ENCODE measurements around the gene HINT3. TPM values are rescaled to one million over a fixed set of nuclear protein-coding genes. Genes with fewer than 3 reads are reported as not detected.

HINT3 gene
- total and polyA plus RNA-seq, 2 of the 13 experiments (the other 11 are each of a cell fraction or from before 2014, with no cell fraction given) = 3.1 to 22.8 TPM

DNA sequence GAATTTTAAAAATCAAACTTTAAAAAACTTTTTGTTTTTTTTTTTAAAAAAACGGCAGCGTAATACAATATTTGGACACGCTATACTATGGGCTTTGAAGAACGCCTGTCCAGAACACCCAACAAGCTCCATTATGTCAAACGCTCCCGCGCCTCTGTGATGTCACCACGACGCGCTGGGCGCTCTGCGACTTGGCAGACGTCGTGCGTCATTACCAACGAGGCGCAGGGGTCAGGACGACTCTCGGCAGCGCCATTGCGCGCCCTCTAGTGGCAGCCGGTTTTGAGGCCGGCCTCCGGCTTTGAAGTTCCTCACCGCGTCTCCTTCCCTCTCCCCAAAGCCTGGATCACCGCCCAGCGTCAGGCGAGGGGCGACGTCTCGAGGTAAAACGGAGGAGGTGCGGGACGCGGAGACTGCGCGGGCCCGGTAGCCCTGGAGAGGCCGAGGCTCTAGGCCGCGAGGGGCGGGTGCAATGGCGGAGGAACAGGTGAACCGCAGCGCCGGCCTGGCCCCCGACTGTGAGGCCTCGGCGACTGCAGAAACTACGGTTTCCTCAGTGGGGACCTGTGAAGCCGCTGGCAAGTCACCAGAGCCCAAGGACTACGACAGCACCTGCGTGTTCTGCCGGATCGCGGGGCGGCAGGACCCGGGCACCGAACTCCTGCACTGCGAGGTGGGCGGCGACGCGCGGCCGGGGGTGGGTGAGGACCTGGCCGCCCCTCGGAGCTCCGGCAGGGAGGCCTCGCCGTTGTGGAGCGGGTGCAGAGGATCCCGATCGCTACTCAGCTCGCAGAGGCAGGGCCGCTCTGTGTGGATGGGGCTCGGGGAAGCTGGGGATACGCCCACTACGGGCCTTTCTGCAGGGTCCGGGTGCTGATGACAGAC, at the start of gene HINT3 (continued):
- TF ChIP-seq, protein P1, sequence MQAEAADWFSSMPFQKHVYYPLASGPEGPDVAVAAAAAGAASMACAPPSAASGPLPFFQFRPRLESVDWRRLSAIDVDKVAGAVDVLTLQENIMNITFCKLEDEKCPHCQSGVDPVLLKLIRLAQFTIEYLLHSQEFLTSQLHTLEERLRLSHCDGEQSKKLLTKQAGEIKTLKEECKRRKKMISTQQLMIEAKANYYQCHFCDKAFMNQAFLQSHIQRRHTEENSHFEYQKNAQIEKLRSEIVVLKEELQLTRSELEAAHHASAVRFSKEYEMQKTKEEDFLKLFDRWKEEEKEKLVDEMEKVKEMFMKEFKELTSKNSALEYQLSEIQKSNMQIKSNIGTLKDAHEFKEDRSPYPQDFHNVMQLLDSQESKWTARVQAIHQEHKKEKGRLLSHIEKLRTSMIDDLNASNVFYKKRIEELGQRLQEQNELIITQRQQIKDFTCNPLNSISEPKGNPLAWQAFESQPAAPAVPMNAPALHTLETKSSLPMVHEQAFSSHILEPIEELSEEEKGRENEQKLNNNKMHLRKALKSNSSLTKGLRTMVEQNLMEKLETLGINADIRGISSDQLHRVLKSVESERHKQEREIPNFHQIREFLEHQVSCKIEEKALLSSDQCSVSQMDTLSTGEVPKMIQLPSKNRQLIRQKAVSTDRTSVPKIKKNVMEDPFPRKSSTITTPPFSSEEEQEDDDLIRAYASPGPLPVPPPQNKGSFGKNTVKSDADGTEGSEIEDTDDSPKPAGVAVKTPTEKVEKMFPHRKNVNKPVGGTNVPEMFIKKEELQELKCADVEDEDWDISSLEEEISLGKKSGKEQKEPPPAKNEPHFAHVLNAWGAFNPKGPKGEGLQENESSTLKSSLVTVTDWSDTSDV (CRISPR knock-in tag; IDR thresholded peaks at IDR 0.05) = peak; percentile 97
- TF ChIP-seq, protein P2, sequence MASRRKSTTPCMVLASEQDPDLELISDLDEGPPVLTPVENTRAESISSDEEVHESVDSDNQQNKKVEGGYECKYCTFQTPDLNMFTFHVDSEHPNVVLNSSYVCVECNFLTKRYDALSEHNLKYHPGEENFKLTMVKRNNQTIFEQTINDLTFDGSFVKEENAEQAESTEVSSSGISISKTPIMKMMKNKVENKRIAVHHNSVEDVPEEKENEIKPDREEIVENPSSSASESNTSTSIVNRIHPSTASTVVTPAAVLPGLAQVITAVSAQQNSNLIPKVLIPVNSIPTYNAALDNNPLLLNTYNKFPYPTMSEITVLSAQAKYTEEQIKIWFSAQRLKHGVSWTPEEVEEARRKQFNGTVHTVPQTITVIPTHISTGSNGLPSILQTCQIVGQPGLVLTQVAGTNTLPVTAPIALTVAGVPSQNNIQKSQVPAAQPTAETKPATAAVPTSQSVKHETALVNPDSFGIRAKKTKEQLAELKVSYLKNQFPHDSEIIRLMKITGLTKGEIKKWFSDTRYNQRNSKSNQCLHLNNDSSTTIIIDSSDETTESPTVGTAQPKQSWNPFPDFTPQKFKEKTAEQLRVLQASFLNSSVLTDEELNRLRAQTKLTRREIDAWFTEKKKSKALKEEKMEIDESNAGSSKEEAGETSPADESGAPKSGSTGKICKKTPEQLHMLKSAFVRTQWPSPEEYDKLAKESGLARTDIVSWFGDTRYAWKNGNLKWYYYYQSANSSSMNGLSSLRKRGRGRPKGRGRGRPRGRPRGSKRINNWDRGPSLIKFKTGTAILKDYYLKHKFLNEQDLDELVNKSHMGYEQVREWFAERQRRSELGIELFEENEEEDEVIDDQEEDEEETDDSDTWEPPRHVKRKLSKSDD (CRISPR knock-in tag; IDR thresholded peaks at IDR 0.05; ENCODE audit: low read depth) = peak; percentile 100
- TF ChIP-seq ZNF230 (CRISPR knock-in tag; IDR thresholded peaks at IDR 0.05) (peak; percentile 58; the same call in 1 of the 2 replicates), NFRKB (IDR thresholded peaks at IDR 0.05) (no peak), CHD2 (IDR thresholded peaks at IDR 0.05; ENCODE audit: low read depth, low read length) (no peak), ZNF251 (CRISPR knock-in tag; IDR thresholded peaks at IDR 0.05) (0 out of 2 replicates have a peak, but pooled peaks have one; percentile 14), CBX5 (CRISPR knock-in tag; IDR thresholded peaks at IDR 0.05; ENCODE audit: borderline replicate concordance) (peak; percentile 93; the same call in 1 of the 2 replicates), ZNF670 (CRISPR knock-in tag; IDR thresholded peaks at IDR 0.05; ENCODE audit: borderline replicate concordance) (peak; percentile 87; the same call in 1 of the 2 replicates), STAT5B (CRISPR knock-in tag; IDR thresholded peaks at IDR 0.05) (0 out of 2 replicates have a peak, but pooled peaks have one; percentile 48), ZFP41 (CRISPR knock-in tag; IDR thresholded peaks at IDR 0.05; ENCODE audit: borderline replicate concordance) (peak; percentile 37; the same call in 1 of the 2 replicates)
- TF ChIP-seq, protein P3, sequence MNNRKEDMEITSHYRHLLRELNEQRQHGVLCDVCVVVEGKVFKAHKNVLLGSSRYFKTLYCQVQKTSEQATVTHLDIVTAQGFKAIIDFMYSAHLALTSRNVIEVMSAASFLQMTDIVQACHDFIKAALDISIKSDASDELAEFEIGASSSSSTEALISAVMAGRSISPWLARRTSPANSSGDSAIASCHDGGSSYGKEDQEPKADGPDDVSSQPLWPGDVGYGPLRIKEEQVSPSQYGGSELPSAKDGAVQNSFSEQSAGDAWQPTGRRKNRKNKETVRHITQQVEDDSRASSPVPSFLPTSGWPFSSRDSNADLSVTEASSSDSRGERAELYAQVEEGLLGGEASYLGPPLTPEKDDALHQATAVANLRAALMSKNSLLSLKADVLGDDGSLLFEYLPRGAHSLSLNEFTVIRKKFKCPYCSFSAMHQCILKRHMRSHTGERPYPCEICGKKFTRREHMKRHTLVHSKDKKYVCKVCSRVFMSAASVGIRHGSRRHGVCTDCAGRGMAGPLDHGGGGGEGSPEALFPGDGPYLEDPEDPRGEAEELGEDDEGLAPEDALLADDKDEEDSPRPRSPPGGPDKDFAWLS (CRISPR knock-in tag; IDR thresholded peaks at IDR 0.05; ENCODE audit: borderline replicate concordance) = 0 out of 2 replicates have a peak, but pooled peaks have one; percentile 54
- TF ChIP-seq, protein P4, sequence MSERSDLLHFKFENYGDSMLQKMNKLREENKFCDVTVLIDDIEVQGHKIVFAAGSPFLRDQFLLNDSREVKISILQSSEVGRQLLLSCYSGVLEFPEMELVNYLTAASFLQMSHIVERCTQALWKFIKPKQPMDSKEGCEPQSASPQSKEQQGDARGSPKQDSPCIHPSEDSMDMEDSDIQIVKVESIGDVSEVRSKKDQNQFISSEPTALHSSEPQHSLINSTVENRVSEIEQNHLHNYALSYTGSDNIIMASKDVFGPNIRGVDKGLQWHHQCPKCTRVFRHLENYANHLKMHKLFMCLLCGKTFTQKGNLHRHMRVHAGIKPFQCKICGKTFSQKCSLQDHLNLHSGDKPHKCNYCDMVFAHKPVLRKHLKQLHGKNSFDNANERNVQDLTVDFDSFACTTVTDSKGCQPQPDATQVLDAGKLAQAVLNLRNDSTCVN (CRISPR knock-in tag; IDR thresholded peaks at IDR 0.05; ENCODE audit: borderline replicate concordance) = peak; percentile 91; the same call in 1 of the 2 replicates
- TF ChIP-seq, protein P5, sequence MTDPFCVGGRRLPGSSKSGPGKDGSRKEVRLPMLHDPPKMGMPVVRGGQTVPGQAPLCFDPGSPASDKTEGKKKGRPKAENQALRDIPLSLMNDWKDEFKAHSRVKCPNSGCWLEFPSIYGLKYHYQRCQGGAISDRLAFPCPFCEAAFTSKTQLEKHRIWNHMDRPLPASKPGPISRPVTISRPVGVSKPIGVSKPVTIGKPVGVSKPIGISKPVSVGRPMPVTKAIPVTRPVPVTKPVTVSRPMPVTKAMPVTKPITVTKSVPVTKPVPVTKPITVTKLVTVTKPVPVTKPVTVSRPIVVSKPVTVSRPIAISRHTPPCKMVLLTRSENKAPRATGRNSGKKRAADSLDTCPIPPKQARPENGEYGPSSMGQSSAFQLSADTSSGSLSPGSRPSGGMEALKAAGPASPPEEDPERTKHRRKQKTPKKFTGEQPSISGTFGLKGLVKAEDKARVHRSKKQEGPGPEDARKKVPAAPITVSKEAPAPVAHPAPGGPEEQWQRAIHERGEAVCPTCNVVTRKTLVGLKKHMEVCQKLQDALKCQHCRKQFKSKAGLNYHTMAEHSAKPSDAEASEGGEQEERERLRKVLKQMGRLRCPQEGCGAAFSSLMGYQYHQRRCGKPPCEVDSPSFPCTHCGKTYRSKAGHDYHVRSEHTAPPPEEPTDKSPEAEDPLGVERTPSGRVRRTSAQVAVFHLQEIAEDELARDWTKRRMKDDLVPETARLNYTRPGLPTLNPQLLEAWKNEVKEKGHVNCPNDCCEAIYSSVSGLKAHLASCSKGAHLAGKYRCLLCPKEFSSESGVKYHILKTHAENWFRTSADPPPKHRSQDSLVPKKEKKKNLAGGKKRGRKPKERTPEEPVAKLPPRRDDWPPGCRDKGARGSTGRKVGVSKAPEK (CRISPR knock-in tag; IDR thresholded peaks at IDR 0.05; ENCODE audit: borderline replicate concordance) = peak; percentile 99
